PFSK-1 (cell line): ENCODE data around the gene ULK1.

Experiments
- POLR2AphosphoS5 ChIP-seq: IDR thresholded peaks from 2 replicates; pipeline ENCODE4 v1.6.1; 2012; ENCODE audit warnings: low read depth, mild to moderate bottlenecking, control low read depth, low read length, moderate library complexity
- TF ChIP-seq, protein P1 (sequence below), 2 experiments: IDR thresholded peaks; 2 replicates each; pipeline versions ENCODE4 v1.6.1 to v1.8.0; 2011 to 2012; ENCODE audit warnings: low read depth in 2 of 2, low read length in 2 of 2, control low read depth in 1 of 2, inconsistent platforms in 1 of 2, mild to moderate bottlenecking in 1 of 2, moderate library complexity in 1 of 2; ENCODE audit not compliant: insufficient read depth in 1 of 2

DNA sequence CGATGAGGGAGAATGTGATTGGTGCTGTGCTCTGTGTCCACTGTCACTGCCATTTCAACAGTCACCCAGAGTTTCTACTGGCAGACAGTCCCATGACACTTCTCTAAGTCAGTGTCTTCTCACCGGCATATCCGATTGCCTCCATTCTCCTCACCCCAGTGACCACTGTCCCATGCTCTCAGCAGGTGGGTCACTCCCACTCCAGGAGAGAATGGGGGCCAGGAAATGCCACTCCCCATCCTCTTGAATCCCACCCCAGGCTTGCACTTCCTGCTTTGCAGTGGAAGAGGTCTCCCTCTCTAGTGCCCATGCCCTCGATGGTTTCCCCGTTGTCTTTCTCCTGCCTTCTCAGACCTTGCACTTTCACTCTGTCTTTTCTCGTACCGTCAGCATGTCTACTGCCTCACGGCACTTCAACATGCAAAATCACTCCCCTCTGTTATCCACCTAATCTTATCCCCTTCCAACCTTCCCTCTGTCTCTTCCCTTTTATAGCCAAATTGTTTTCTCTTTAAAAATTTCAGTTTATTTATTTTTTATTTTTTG lies 53.1 kb downstream of the ULK1 start:
- TF ChIP-seq POLR2AphosphoS5 = no peak
- TF ChIP-seq, protein P1, sequence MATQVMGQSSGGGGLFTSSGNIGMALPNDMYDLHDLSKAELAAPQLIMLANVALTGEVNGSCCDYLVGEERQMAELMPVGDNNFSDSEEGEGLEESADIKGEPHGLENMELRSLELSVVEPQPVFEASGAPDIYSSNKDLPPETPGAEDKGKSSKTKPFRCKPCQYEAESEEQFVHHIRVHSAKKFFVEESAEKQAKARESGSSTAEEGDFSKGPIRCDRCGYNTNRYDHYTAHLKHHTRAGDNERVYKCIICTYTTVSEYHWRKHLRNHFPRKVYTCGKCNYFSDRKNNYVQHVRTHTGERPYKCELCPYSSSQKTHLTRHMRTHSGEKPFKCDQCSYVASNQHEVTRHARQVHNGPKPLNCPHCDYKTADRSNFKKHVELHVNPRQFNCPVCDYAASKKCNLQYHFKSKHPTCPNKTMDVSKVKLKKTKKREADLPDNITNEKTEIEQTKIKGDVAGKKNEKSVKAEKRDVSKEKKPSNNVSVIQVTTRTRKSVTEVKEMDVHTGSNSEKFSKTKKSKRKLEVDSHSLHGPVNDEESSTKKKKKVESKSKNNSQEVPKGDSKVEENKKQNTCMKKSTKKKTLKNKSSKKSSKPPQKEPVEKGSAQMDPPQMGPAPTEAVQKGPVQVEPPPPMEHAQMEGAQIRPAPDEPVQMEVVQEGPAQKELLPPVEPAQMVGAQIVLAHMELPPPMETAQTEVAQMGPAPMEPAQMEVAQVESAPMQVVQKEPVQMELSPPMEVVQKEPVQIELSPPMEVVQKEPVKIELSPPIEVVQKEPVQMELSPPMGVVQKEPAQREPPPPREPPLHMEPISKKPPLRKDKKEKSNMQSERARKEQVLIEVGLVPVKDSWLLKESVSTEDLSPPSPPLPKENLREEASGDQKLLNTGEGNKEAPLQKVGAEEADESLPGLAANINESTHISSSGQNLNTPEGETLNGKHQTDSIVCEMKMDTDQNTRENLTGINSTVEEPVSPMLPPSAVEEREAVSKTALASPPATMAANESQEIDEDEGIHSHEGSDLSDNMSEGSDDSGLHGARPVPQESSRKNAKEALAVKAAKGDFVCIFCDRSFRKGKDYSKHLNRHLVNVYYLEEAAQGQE (IDR thresholded peaks at IDR 0.05; ENCODE audit: insufficient read depth in 1 of 2, low read depth in 2 of 2, low read length in 2 of 2) = no peak
